H9 (cell line): ENCODE data around the gene SPECC1L. TPM values are rescaled to one million over a fixed set of nuclear protein-coding genes. Genes with fewer than 3 reads are reported as not detected.
"Not testable (repeated sequence)": the region's sequence is repeated elsewhere in the genome, so short reads cannot be mapped to it uniquely, and the experiment has no call there.

Source experiments
- DNase-seq: peaks from one replicate; pipeline ENCODE4 v3.0.0-alpha.2; 2017
- H2AFZ ChIP-seq: one replicate; pipeline ENCODE4 v1.6.1; 2013; ENCODE audit warnings: mild to moderate bottlenecking, low read length, control low read depth, moderate library complexity
- H2AK5ac ChIP-seq: 2 replicates; pipeline ENCODE4 v1.6.1; 2013; ENCODE audit warnings: low read length, control low read depth, mixed read lengths; ENCODE audit not compliant: insufficient read length
- H2BK120ac ChIP-seq: one replicate; pipeline ENCODE4 v1.6.1; 2013; ENCODE audit warnings: low read depth, mild to moderate bottlenecking, low read length, control low read depth, inconsistent platforms; ENCODE audit not compliant: poor library complexity, severe bottlenecking
- H2BK12ac ChIP-seq: 2 replicates; pipeline ENCODE4 v1.6.1; 2013; ENCODE audit warnings: low read length, control low read depth, mixed read lengths, low read depth; ENCODE audit not compliant: insufficient read length
- H2BK15ac ChIP-seq: 2 replicates; pipeline ENCODE4 v1.6.1; 2013; ENCODE audit warnings: low read depth, low read length, control low read depth
- H2BK20ac ChIP-seq: one replicate; pipeline ENCODE4 v1.6.1; 2013; ENCODE audit warnings: low read depth, mild to moderate bottlenecking, low read length, control low read depth, inconsistent platforms; ENCODE audit not compliant: poor library complexity, severe bottlenecking
- H2BK5ac ChIP-seq: 2 replicates; pipeline ENCODE4 v1.6.1; 2013; ENCODE audit warnings: low read length, control low read depth, mixed read lengths; ENCODE audit not compliant: insufficient read length
- H3K14ac ChIP-seq: 2 replicates; pipeline ENCODE4 v1.6.1; 2013; ENCODE audit warnings: low read length, control low read depth; ENCODE audit not compliant: insufficient read depth
- H3K18ac ChIP-seq: 2 replicates; pipeline ENCODE4 v1.6.1; 2013; ENCODE audit warnings: low read depth, mild to moderate bottlenecking, mixed read lengths, low read length, control low read depth; ENCODE audit not compliant: insufficient read length
- H3K23ac ChIP-seq: 2 replicates; pipeline ENCODE4 v1.6.1; 2013; ENCODE audit warnings: low read length, control low read depth, mixed read lengths, low read depth; ENCODE audit not compliant: insufficient read length
- H3K23me2 ChIP-seq: 2 replicates; pipeline ENCODE4 v1.6.1; 2013; ENCODE audit warnings: low read depth, mild to moderate bottlenecking, mixed read lengths, low read length, control low read depth; ENCODE audit not compliant: insufficient read length, poor library complexity, severe bottlenecking
- H3K27ac ChIP-seq: 2 replicates; pipeline ENCODE4 v1.5.1; 2013; ENCODE audit warnings: low read length, control low read depth, mixed read lengths, low read depth; ENCODE audit not compliant: insufficient read length
- H3K27me3 ChIP-seq: 2 replicates; pipeline ENCODE4 v1.6.1; 2013; ENCODE audit warnings: low read length, control low read depth, inconsistent platforms; ENCODE audit not compliant: insufficient read depth
- H3K4ac ChIP-seq: 2 replicates; pipeline ENCODE4 v1.6.1; 2013; ENCODE audit warnings: low read depth, mild to moderate bottlenecking, control low read depth, inconsistent platforms, low read length, moderate library complexity
- H3K4me1 ChIP-seq: 2 replicates; pipeline ENCODE4 v1.6.1; 2013; ENCODE audit warnings: low read length, control low read depth, inconsistent platforms; ENCODE audit not compliant: insufficient read depth
- H3K4me2 ChIP-seq: 2 replicates; pipeline ENCODE4 v1.6.1; 2013; ENCODE audit warnings: low read length, control low read depth, mixed read lengths; ENCODE audit not compliant: insufficient read length, insufficient read depth
- H3K56ac ChIP-seq: 2 replicates; pipeline ENCODE4 v1.6.1; 2013; ENCODE audit warnings: low read depth, mild to moderate bottlenecking, mixed read lengths, low read length, control low read depth; ENCODE audit not compliant: insufficient read length
- H3K79me1 ChIP-seq: 2 replicates; pipeline ENCODE4 v1.6.1; 2013; ENCODE audit warnings: low read depth, mild to moderate bottlenecking, moderate library complexity, low read length, control low read depth, inconsistent platforms; ENCODE audit not compliant: insufficient read depth, poor library complexity, severe bottlenecking
- H3K79me2 ChIP-seq: 2 replicates; pipeline ENCODE4 v1.6.1; 2013; ENCODE audit warnings: low read length, control low read depth, inconsistent platforms; ENCODE audit not compliant: insufficient read depth
- H3K9ac ChIP-seq: 2 replicates; pipeline ENCODE4 v1.6.1; 2013; ENCODE audit warnings: low read length, control low read depth, mixed read lengths; ENCODE audit not compliant: insufficient read length; ENCODE audit errors: extremely low read depth
- H3K9me3 ChIP-seq: one replicate; pipeline ENCODE4 v1.6.1; 2013; ENCODE audit warnings: low read depth, low read length, inconsistent platforms; ENCODE audit not compliant: control insufficient read depth
- H3T11ph ChIP-seq: one replicate; pipeline ENCODE4 v1.6.1; 2013; ENCODE audit warnings: mild to moderate bottlenecking, low read length, control low read depth, inconsistent platforms
- H4K20me1 ChIP-seq: one replicate; pipeline ENCODE4 v1.6.1; 2013; ENCODE audit not compliant: control insufficient read depth, insufficient read length, insufficient read depth
- H4K5ac ChIP-seq: 2 replicates; pipeline ENCODE4 v1.6.1; 2013; ENCODE audit warnings: low read depth, mild to moderate bottlenecking, mixed read lengths, low read length, control low read depth; ENCODE audit not compliant: insufficient read length
- H4K8ac ChIP-seq: replicated peaks from 2 replicates; pipeline ENCODE4 v1.6.1; 2013; ENCODE audit warnings: low read length, control low read depth, mixed read lengths, low read depth; ENCODE audit not compliant: insufficient read length
- H4K91ac ChIP-seq: 2 replicates; pipeline ENCODE4 v1.6.1; 2013; ENCODE audit warnings: low read depth, mild to moderate bottlenecking, moderate library complexity, mixed read lengths, low read length, control low read depth; ENCODE audit not compliant: insufficient read length
- H3K27ac Mint-ChIP-seq, 3 experiments: 2 replicates in 2 of 3; 3 replicates in 1 of 3; pipeline ENCODE4 v1.8.0; 2020 to 2021; ENCODE audit warnings: mixed read lengths in 3 of 3, mild to moderate bottlenecking in 1 of 3, moderate library complexity in 1 of 3
- H3K27me3 Mint-ChIP-seq: 2 replicates; pipeline ENCODE4 v1.8.0; 2021; ENCODE audit warnings: low read depth, mild to moderate bottlenecking, moderate library complexity, mixed read lengths
- H3K36me3 Mint-ChIP-seq, 3 experiments: 2 replicates in 2 of 3; 3 replicates in 1 of 3; pipeline ENCODE4 v1.8.0; 2020 to 2021; ENCODE audit warnings: low read depth in 3 of 3, mixed read lengths in 3 of 3; ENCODE audit not compliant: insufficient read depth in 1 of 3
- H3K4me1 Mint-ChIP-seq, 2 experiments: 2 replicates each; pipeline ENCODE4 v1.8.0; 2020; ENCODE audit warnings: mixed read lengths in 2 of 2
- H3K4me3 Mint-ChIP-seq, 2 experiments: 2 replicates in 1 of 2; 3 replicates in 1 of 2; pipeline ENCODE4 v1.8.0; 2020 to 2021; ENCODE audit warnings: mild to moderate bottlenecking in 2 of 2, mixed read lengths in 2 of 2, moderate library complexity in 1 of 2
- H3K9me3 Mint-ChIP-seq, 2 experiments: 2 replicates in 1 of 2; 3 replicates in 1 of 2; pipeline ENCODE4 v1.8.0; 2020; ENCODE audit warnings: mild to moderate bottlenecking in 2 of 2, mixed read lengths in 2 of 2, moderate library complexity in 1 of 2
- WGBS: extraction: QIAGEN DNeasy Blood & Tissue Kit; methylation state at CpG from one replicate; pipeline ENCODE4 v1.1.7; 2013; ENCODE audit warnings: missing lambda C conversion rate, low lambda C conversion rate, mixed read lengths; ENCODE audit not compliant: insufficient read length; ENCODE audit errors: extremely low coverage; 5-methylcytosine and 5-hydroxymethylcytosine counted together
- total RNA-seq: library from RNA; stranded (reverse); gene quantifications from 2 replicates; pipeline ENCODE4 v1.2.1, GENCODE V29; 2021

SPECC1L gene
- total RNA-seq, 1 experiment from 2014 or later, result 57.1 TPM

DNA sequence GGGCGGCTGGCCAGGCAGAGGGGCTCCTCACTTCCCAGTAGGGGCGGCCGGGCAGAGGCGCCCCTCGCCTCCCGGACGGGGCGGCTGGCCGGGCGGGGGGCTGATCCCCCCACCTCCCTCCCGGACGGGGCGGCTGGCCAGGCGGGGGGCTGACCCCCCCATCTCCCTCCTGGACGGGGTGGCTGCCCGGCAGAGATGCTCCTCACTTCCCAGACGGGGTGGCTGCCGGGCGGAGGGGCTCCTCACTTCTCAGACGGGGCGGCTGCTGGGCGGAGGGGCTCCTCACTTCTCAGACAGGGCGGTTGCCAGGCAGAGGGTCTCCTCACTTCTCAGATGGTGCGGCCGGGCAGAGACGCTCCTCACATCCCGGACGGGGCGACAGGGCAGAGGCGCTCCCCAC, 46.9 kb downstream of the SPECC1L start:
- not testable (repeated sequence) for H2BK20ac ChIP-seq, H2BK12ac ChIP-seq, H4K8ac ChIP-seq, H3K18ac ChIP-seq, H3K27me3 ChIP-seq, H3K27ac Mint-ChIP-seq, H3K79me2 ChIP-seq, H3K56ac ChIP-seq, H2BK15ac ChIP-seq, H3K14ac ChIP-seq, H4K5ac ChIP-seq, H3K79me1 ChIP-seq, H3K23me2 ChIP-seq, H3K27ac ChIP-seq, H4K91ac ChIP-seq, H3K4me2 ChIP-seq, H3K4ac ChIP-seq, H2AK5ac ChIP-seq, H2BK120ac ChIP-seq, H3K9ac ChIP-seq, H4K20me1 ChIP-seq, H3K4me1 ChIP-seq, H3K4me1 Mint-ChIP-seq, H3K27me3 Mint-ChIP-seq, DNase-seq, H3K23ac ChIP-seq, H2AFZ ChIP-seq, H3K4me3 Mint-ChIP-seq, H2BK5ac ChIP-seq, H3K9me3 ChIP-seq, H3T11ph ChIP-seq
- no CpG with 5 or more reads among the region's 30 CpGs for WGBS
- H3K9me3 Mint-ChIP-seq, result peaks cover 2 to 17% of the 10 kb centered on the region in 2 experiments; a peak in 2 of 5 replicates
- H3K36me3 Mint-ChIP-seq, result peaks cover 57 to 75% (median 72%) of the 10 kb centered on the region in 3 experiments
